Effector memory CD4-positive, alpha-beta T cell (primary cell): ENCODE data around the gene PLEKHM3.
"Not testable (repeated sequence)": the region's sequence is repeated elsewhere in the genome, so short reads cannot be mapped to it uniquely, and the experiment has no call there.

ENCODE experiments used
- DNase-seq, 3 donors: peaks; one replicate each; pipeline ENCODE4 v3.0.0-alpha.2; 2020
- H3K27ac ChIP-seq: 2 replicates; pipeline ENCODE4 v1.7.0; 2013; ENCODE audit warnings: mild to moderate bottlenecking, low read length, moderate library complexity; ENCODE audit not compliant: insufficient read depth, poor library complexity, severe bottlenecking
- H3K27me3 ChIP-seq: replicated peaks from 2 replicates; pipeline ENCODE4 v1.7.0; 2013; ENCODE audit warnings: mild to moderate bottlenecking, low read length; ENCODE audit not compliant: insufficient read depth, control insufficient read depth, poor library complexity, severe bottlenecking
- H3K36me3 ChIP-seq: 2 replicates; pipeline ENCODE4 v1.7.0; 2013; ENCODE audit warnings: mild to moderate bottlenecking, low read length, moderate library complexity; ENCODE audit not compliant: control insufficient read depth, insufficient read depth
- H3K4me1 ChIP-seq: 2 replicates; pipeline ENCODE4 v1.7.0; 2013; ENCODE audit warnings: low read length, mild to moderate bottlenecking; ENCODE audit not compliant: control insufficient read depth, insufficient read depth, poor library complexity, severe bottlenecking
- H3K4me3 ChIP-seq: 2 replicates; pipeline ENCODE4 v1.7.0; 2013; ENCODE audit warnings: low read length, low read depth, mild to moderate bottlenecking; ENCODE audit not compliant: insufficient read depth, poor library complexity, severe bottlenecking
- H3K9me3 ChIP-seq: 2 replicates; pipeline ENCODE4 v1.7.0; 2013; ENCODE audit warnings: mild to moderate bottlenecking, low read length, moderate library complexity; ENCODE audit not compliant: control insufficient read depth

PLEKHM3 gene

DNA sequence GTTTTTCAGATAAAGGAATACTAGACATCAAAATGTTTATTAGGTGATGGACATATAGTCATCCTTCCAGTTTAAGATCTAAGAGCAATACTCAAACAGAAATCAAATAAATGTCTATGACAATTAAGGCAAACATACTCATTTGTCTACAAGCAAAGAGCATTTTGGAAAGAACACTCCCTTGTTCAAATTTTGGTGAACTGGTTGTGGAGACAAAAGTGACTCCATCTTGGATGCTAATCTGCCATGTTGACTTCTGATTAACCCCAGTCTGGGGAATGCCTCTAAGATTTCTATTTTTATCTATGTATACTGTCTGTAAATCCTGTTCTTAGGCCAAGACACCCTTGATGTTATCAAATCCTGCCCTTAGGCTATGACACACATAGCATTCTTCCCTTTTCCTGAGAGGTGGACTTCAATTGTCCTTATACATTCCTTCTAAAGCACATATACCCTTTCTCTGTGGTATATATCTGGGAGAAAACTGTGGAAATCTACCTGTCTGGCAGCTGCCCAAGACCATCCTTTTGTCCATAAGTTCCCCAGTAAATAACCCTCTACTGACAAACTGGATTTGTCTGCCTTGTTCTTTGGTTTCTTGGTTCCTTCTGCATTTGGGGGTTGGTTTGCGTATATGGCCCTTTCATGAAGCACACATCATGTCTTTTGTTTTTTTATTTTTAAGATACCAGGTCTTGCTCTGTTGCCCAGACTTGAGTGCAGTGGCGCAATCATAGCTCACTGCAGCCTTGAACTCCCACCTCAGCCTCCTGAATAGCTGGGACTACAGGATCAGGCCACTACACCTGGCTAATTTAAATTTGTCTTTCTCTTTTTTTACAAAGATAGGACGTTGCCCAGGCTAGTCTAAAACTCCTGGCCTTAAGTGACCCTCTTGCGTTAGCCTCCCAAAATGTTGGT, 12.5 kb upstream of the PLEKHM3 start:
- no peak overlapping the region for H3K27ac ChIP-seq
- H3K27me3 ChIP-seq: no peaks in the 10 kb centered on the region
- H3K4me1 ChIP-seq: no peaks in the 10 kb centered on the region
- no peak overlapping the region for H3K4me3 ChIP-seq
- no peaks in the 10 kb centered on the region for H3K36me3 ChIP-seq
- DNase-seq: no peak
- no peaks in the 10 kb centered on the region for H3K9me3 ChIP-seq

DNA sequence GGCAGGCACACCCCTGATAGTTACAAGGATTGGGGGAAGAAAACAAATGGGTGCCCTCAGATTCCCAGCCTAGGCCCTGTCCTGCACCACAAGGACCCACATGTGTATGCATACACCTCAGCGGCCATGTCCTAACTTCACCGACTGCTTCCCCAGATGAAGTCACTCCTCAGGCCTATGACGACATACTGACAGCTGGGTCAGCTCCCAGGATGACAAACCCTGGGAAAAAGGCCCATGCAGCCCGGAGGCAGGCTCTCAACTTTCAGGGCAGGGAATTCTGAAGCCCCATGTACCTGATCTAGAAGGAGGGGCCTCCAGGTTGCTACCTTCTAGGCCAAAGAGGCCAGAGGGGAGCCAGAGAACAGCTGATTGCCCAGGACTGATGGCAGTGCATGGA, 11.0 kb upstream of the PLEKHM3 start:
- Histone ChIP-seq H3K36me3 (no peaks in the 10 kb centered on the region), H3K27me3 (no peaks in the 10 kb centered on the region), H3K4me3 (no peak overlapping the region), H3K4me1 (no peaks in the 10 kb centered on the region), H3K27ac (no peak overlapping the region), H3K9me3 (no peaks in the 10 kb centered on the region)
- DNase-seq: no peak

DNA sequence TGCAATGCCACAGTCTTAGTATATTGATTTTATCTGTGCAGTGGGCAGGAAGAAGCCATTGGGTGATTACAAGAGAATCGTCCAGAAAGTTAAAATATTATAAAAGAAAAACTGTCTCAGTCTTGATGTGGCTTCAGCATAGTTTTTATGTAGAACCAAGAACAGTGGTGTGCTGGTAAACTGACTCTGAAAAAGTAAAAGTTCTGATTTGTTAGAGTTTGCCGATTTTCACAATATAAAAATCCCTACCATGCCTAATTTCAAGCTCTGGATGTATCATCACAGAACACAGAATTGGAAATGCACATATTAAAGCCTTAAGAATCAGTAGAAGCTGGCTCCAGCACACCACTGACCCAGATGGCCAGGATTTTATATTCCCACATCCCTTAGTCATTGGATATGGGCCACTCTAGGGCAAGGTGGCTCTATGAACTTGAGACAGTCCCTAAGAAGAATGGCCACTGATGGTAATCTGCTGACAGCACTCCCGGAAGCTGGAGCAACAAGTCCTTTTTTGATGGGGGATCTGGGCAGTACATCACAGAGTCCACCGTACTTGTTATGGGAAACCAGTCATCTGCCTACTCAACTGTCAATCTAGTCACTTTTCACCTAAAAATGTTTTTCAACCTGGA, 9.3 kb upstream of the PLEKHM3 start:
- Histone ChIP-seq H3K4me3 (no peak overlapping the region), H3K9me3 (no peaks in the 10 kb centered on the region), H3K27me3 (no peaks in the 10 kb centered on the region), H3K36me3 (no peaks in the 10 kb centered on the region), H3K4me1 (no peaks in the 10 kb centered on the region), H3K27ac (no peak overlapping the region)
- no peak for DNase-seq

DNA sequence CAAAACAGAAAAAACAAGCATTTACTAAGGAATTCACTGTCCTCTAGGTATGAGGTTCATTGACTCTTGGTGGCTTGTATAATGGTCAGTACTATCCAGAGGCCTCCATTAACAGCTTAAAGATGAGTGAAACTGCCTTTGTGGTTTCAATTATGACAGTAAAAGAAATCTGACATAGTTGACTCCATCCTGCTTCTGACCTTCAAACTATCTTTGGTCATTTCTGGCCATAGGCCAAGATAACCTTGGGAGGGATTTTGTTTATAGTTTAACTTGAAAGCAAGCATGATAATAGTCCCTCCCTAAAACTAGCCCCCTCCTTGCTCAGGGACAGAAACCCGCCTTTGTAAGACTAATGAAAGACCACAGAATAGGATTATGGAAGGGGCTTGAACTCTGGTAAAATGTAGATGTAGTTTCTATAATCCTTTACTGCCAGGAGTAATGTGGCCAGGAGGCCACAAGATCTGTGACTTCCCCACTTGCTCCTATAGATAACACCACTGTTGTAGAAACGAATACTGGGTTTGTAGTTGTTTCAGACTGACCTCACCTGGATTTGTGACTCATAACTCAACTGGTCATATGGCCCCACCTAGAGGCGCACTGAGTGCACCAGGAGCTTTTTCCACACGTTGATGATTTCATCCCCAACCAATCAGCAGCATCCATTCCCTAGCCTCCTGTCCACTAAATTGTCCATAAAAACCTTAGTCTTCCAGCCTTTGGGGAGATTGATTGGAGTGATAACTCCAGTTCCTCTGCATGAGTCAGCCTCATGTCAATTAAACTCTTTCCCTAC, 8.6 kb upstream of the PLEKHM3 start:
- H3K4me1 ChIP-seq: no peaks in the 10 kb centered on the region
- no peaks in the 10 kb centered on the region for H3K27me3 ChIP-seq
- no peaks in the 10 kb centered on the region for H3K9me3 ChIP-seq
- H3K27ac ChIP-seq: no peak overlapping the region
- H3K4me3 ChIP-seq: no peak overlapping the region
- DNase-seq: no peak
- H3K36me3 ChIP-seq: no peaks in the 10 kb centered on the region

DNA sequence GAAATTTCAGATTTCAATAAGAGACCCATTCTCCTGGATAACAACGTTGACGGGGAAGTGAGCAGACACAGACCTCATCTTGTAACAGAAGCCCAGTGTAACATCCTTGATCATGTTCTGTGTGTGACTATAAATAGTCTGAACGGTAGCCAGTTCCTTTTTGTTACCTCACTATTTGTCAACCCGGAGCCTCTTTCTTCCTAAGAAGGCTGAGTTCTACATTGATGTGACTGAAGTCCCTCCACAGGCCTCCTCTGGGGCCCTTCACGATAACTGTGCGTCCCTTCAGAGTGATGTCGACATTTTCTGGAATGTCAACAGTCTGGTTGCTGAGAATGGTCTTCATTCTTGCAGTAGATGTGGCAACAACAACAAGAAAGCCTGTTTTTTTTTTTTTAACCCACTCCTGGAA, 6.3 kb upstream of the PLEKHM3 start:
- Histone ChIP-seq H3K27me3 (no peaks in the 10 kb centered on the region), H3K9me3 (no peaks in the 10 kb centered on the region), H3K27ac (no peak overlapping the region), H3K4me3 (no peak overlapping the region), H3K36me3 (no peaks in the 10 kb centered on the region), H3K4me1 (no peaks in the 10 kb centered on the region)
- no peak for DNase-seq

DNA sequence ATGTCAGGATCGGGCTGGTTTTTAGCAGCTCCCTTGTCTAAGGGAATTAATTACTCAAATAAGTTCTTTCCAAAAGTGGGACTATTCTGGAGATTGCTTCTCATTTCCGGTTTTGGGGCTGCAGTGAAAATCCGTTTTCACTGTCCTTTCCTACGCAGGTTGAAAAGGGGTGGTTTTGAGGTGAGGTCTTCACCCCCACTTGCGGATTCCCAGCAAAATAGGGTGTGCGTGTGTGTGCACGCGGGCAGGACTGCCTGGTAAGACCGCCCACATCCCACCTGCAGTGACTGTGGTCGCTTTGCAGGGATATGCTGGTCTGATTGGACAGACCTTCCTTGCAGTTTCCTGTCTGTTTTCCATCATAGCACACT, 472 bp upstream of the PLEKHM3 start:
- Histone ChIP-seq H3K36me3 (no peaks in the 10 kb centered on the region), H3K27ac (peak overlapping the region; percentile 44), H3K4me3 (peak overlapping the region; percentile 74), H3K27me3 (no peaks in the 10 kb centered on the region), H3K4me1 (no peaks in the 10 kb centered on the region), H3K9me3 (no peaks in the 10 kb centered on the region)
- peak in 1 of 3 donors; percentile 1 for DNase-seq

DNA sequence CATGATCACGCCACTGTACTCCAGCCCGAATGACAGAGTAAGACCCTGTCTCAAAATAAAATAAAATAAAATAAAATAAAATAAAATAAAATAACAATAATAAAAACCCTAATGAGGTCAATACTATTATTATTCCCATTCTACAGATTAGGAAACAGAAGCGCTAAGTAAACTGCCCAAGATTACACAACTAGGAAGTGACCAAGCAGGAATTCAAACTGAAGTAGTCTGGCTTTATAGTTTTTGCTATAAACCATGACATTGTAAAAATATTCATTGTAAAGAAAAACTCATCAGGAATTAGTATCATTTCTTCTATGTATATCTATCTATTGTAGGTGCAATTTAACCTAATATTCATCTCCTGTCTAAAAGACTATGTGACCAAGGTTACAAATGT, 1.2 kb downstream of the PLEKHM3 start:
- DNase-seq: no peak
- Histone ChIP-seq H3K27ac (no peak overlapping the region), H3K9me3 (no peaks in the 10 kb centered on the region), H3K27me3 (no peaks in the 10 kb centered on the region), H3K36me3 (no peaks in the 10 kb centered on the region), H3K4me1 (no peaks in the 10 kb centered on the region), H3K4me3 (no peak overlapping the region)

DNA sequence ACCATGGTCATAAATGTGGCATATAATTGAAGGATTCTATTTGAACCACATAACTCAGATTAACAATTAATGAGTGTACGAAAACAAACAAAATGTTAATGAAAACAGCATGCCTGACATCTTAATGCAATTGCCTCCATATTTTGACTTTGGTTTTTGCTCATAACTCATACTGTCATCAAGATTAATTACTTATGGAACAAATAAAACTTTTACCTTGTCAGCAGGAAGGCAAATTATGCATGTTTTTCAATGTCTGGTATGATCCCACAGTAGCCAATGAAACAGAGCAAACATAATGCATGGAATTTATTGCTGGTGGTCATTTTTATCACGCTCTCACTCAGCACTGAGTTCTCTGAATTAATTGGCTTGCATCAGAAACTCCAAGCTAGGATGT, 5.1 kb downstream of the PLEKHM3 start:
- no peak overlapping the region for H3K27ac ChIP-seq
- no peaks in the 10 kb centered on the region for H3K4me1 ChIP-seq
- H3K36me3 ChIP-seq: no peaks in the 10 kb centered on the region
- H3K27me3 ChIP-seq: no peaks in the 10 kb centered on the region
- H3K4me3 ChIP-seq: no peak overlapping the region
- DNase-seq: no peak
- H3K9me3 ChIP-seq: no peaks in the 10 kb centered on the region

DNA sequence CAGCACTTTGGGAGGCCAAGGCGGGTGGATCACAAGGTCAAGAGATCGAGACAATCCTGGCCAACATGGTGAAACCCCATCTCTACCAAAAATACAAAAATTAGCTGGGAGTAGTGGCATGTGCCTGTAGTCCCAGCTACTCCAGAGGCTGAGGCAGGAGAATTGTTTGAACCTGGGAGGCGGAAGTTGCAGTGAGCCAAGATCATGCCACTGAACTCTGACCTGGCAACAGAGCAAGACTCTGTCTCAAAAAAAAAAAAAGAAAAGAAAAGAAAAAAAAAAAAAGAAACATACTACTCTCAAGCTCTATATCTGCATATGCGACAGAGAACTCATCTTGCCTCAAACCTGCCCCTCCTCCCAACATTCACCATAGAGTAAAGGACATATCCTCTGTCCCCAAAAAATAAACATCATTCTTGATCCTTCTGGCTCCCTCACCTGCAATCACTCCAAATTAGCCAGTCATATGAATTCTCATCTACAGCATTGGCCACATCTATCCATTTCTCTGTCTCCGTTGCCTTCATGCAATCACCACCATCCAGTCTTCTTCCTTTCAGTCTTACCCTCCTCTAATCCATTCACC, 7.1 kb downstream of the PLEKHM3 start:
- H3K27ac ChIP-seq, H3K36me3 ChIP-seq, H3K4me1 ChIP-seq, H3K4me3 ChIP-seq, DNase-seq, H3K9me3 ChIP-seq, H3K27me3 ChIP-seq: not testable (repeated sequence)
